GM12878 (cell line): Measurements from ENCODE around the gene PROSER2. TPM values are rescaled to one million over a fixed set of nuclear protein-coding genes. Genes with fewer than 3 reads are reported as not detected.

Experiments used
- ATAC-seq: fragments of 200-7000 bp; cut with Tn5 transposase; 3 replicates; pipeline ENCODE4 v1.9.1; 2020; ENCODE audit warnings: mild to moderate bottlenecking, moderate library complexity
- BruUV-seq: library from RNA; stranded (reverse); fragments of 400-500 nt; replicated peaks from 2 replicates; lab custom pipeline; 2021; lab: Mats Ljungman, UMichigan
- CTCF ChIA-PET: fragments of 300-600 bp; sonication (Branson Sonifier 250); formaldehyde crosslinking; extraction: SDS; loops from one replicate; lab custom pipeline; 2021; ENCODE audit warnings: inconsistent platforms; lab: Yijun Ruan, JAX
- POLR2A ChIA-PET: fragments of 350-600 bp; formaldehyde crosslinking; extraction: SDS; loops from one replicate; lab custom pipeline; 2021; ENCODE audit warnings: inconsistent platforms; lab: Charles Lee
- RAD21 ChIA-PET: fragments of 300-600 bp; sonication (Branson Sonifier 250); formaldehyde crosslinking; loops from one replicate; lab custom pipeline; 2023; ENCODE audit warnings: antibody characterized with exemption; ENCODE audit not compliant: unreplicated experiment; lab: Charles Lee
- SMC1A ChIA-PET: fragments of 300-600 bp; sonication (Branson Sonifier 250); formaldehyde crosslinking; loops from one replicate; lab custom pipeline; 2023; ENCODE audit not compliant: unreplicated experiment, uncharacterized antibody; lab: Charles Lee
- DNase-seq: peaks from one replicate; pipeline ENCODE4 v3.0.0-alpha.2; 2011; ENCODE audit warnings: low read depth, low spot score
- FAIRE-seq: peaks from 3 replicates; lab custom pipeline; 2011; peaks lifted over from hg19 to GRCh38; lab: Jason Lieb, UNC
- H2AFZ ChIP-seq: 2 replicates; pipeline ENCODE4 v1.6.0; 2011; ENCODE audit warnings: low read depth, low read length, control low read depth; ENCODE audit not compliant: control insufficient read depth
- H3K27ac ChIP-seq: 2 replicates; pipeline ENCODE4 v1.5.1; 2011; ENCODE audit warnings: control low read depth; ENCODE audit not compliant: control insufficient read depth, insufficient read depth
- H3K27me3 ChIP-seq, 2 experiments: replicated peaks in 1 of 2; 2 replicates each; pipeline versions ENCODE4 v1.6.0 to v1.6.1; 2011; ENCODE audit warnings: low read length in 1 of 2; ENCODE audit not compliant: control insufficient read depth in 2 of 2, insufficient read depth in 2 of 2
- H3K36me3 ChIP-seq, 2 experiments: 2 replicates each; pipeline ENCODE4 v1.5.1; 2011; ENCODE audit warnings: low read length in 1 of 2; ENCODE audit not compliant: control insufficient read depth in 2 of 2, insufficient read depth in 2 of 2
- H3K4me1 ChIP-seq: 2 replicates; pipeline ENCODE4 v1.6.1; 2011; ENCODE audit warnings: mild to moderate bottlenecking, low read length, moderate library complexity, mixed read lengths; ENCODE audit not compliant: control insufficient read depth, insufficient read depth
- H3K4me2 ChIP-seq: 2 replicates; pipeline ENCODE4 v1.6.0; 2011; ENCODE audit warnings: control low read depth; ENCODE audit not compliant: control insufficient read depth, insufficient read depth
- H3K4me3 ChIP-seq: fragments of 200-600 bp; sonication (generic); 2 replicates; pipeline ENCODE4 v1.5.1; 2016
- H3K79me2 ChIP-seq: 2 replicates; pipeline ENCODE4 v1.6.0; 2011; ENCODE audit warnings: low read length; ENCODE audit not compliant: control insufficient read depth, insufficient read depth
- H3K9ac ChIP-seq: 2 replicates; pipeline ENCODE4 v1.8.0; 2011; ENCODE audit warnings: low read length, control low read depth, mixed read lengths; ENCODE audit not compliant: control insufficient read depth, insufficient read depth
- H3K9me3 ChIP-seq: replicated peaks from 3 replicates; pipeline ENCODE4 v1.5.1; 2011; ENCODE audit warnings: mild to moderate bottlenecking, low read length; ENCODE audit not compliant: control insufficient read depth, insufficient read depth
- H4K20me1 ChIP-seq: 2 replicates; pipeline ENCODE4 v1.6.0; 2011; ENCODE audit not compliant: control insufficient read depth, insufficient read depth
- CEBPB ChIP-seq, 2 experiments: fragments of 150-350 bp in 1 of 2; IDR thresholded peaks; 2 replicates each; pipeline ENCODE4 v1.6.1; 2012 to 2014; ENCODE audit warnings: low read depth in 2 of 2, low read length in 2 of 2, borderline replicate concordance in 1 of 2, inconsistent platforms in 1 of 2
- CTCF ChIP-seq, 3 experiments: IDR thresholded peaks in 2 of 3; conservative IDR thresholded peaks in 1 of 3; 2 replicates each; pipeline ENCODE4 v1.5.1; 2011; ENCODE audit warnings: low read depth in 3 of 3, low read length in 3 of 3, mild to moderate bottlenecking in 3 of 3, control low read depth in 2 of 3, moderate library complexity in 2 of 3, inconsistent platforms in 1 of 3, mixed read lengths in 1 of 3; ENCODE audit not compliant: control insufficient read depth in 2 of 3, insufficient read depth in 1 of 3; ENCODE audit errors: extremely low read depth in 1 of 3
- E4F1 ChIP-seq: fragments of 450-650 bp; IDR thresholded peaks from 2 replicates; pipeline ENCODE4 v1.6.1; 2018; ENCODE audit warnings: borderline replicate concordance, mild to moderate bottlenecking; ENCODE audit not compliant: partially characterized antibody
- NRF1 ChIP-seq: conservative IDR thresholded peaks from 2 replicates; pipeline ENCODE4 v1.6.1; 2011; ENCODE audit warnings: mild to moderate bottlenecking, low read depth, low read length, improper control_type of control experiment
- PAX5 ChIP-seq: IDR thresholded peaks from 2 replicates; pipeline ENCODE4 v1.6.1; 2011; ENCODE audit warnings: low read depth, low read length, borderline replicate concordance
- POU2F2 ChIP-seq: IDR thresholded peaks from 3 replicates; pipeline ENCODE4 v1.6.1; 2011; ENCODE audit warnings: low read depth, mild to moderate bottlenecking, low read length, borderline replicate concordance
- RCOR1 ChIP-seq: conservative IDR thresholded peaks from 2 replicates; pipeline ENCODE4 v1.6.1; 2012; ENCODE audit warnings: low read depth, low read length, improper control_type of control experiment
- SIN3A ChIP-seq: IDR thresholded peaks from 2 replicates; pipeline ENCODE4 v1.6.1; 2012; ENCODE audit warnings: low read depth, low read length, improper control_type of control experiment
- SIX5 ChIP-seq: IDR thresholded peaks from 2 replicates; pipeline ENCODE4 v1.6.1; 2011; ENCODE audit warnings: mild to moderate bottlenecking, low read depth, low read length, moderate library complexity; ENCODE audit not compliant: severe bottlenecking
- SKIL ChIP-seq: fragments of 450-650 bp; IDR thresholded peaks from 2 replicates; pipeline ENCODE4 v1.6.1; 2017; ENCODE audit warnings: mild to moderate bottlenecking, low read depth, inconsistent platforms; ENCODE audit not compliant: poor library complexity, severe bottlenecking
- SMC3 ChIP-seq: IDR thresholded peaks from 2 replicates; pipeline ENCODE4 v1.6.1; 2011; ENCODE audit warnings: low read length, improper control_type of control experiment, borderline replicate concordance
- SPI1 ChIP-seq: IDR thresholded peaks from 2 replicates; pipeline ENCODE4 v1.6.1; 2011; ENCODE audit warnings: low read depth, mild to moderate bottlenecking, low read length, moderate library complexity, borderline replicate concordance; ENCODE audit not compliant: insufficient read depth
- TCF3 ChIP-seq: IDR thresholded peaks from 2 replicates; pipeline ENCODE4 v1.6.1; 2012; ENCODE audit warnings: low read depth, mild to moderate bottlenecking, low read length, borderline replicate concordance; ENCODE audit not compliant: insufficient read depth
- ZNF24 ChIP-seq: fragments of 450-650 bp; IDR thresholded peaks from 2 replicates; pipeline ENCODE4 v1.6.1; 2017; ENCODE audit warnings: antibody characterized with exemption, mild to moderate bottlenecking
- ZNF384 ChIP-seq: IDR thresholded peaks from 2 replicates; pipeline ENCODE4 v1.6.1; 2012; ENCODE audit warnings: low read depth, mild to moderate bottlenecking, low read length, improper control_type of control experiment, borderline replicate concordance
- WGBS: methylation state at CpG from one replicate; pipeline ENCODE4 v1.1.6; 2016; ENCODE audit warnings: low lambda C conversion rate; ENCODE audit not compliant: insufficient replicate concordance, insufficient coverage; ENCODE audit errors: missing lambda C conversion rate; 5-methylcytosine and 5-hydroxymethylcytosine counted together
- in situ Hi-C: fragments of 300-500 bp; cut with MboI; formaldehyde crosslinking; loops from 9 replicates; pipeline ENCODE4 v1.14.3; 2018; ENCODE audit warnings: mixed read lengths
- intact Hi-C: fragments of 100-400 bp; cut with micrococcal nuclease; formaldehyde crosslinking; loops from one replicate; pipeline ENCODE4 v1.14.2; 2022; ENCODE audit not compliant: unreplicated experiment
- polyA plus RNA-seq, 11 experiments: library from polyadenylated mRNA; depleted of rRNA in 4 of 11; unstranded in 6 of 11; stranded (reverse) in 5 of 11; fragments of >200 nt; fragmentation: Nextera tagmentation in 4 of 11; fragmentation: Illumina TruSeq in 1 of 11; extraction: Ambion mirVana in 4 of 11; extraction: Trizol in 1 of 11; gene quantifications; 1 replicate in 1 of 11; 2 replicates in 10 of 11; pipeline versions ENCODE4 v1.2.1 to v1.2.3, GENCODE V29; 2011 to 2016; ENCODE audit warnings: inconsistent platforms in 2 of 11, missing spikeins in 2 of 11, low read depth in 1 of 11
- total RNA-seq, 4 experiments: library from RNA; depleted of rRNA in 3 of 4; stranded (reverse); fragments of >200 nt in 3 of 4; fragmentation: Illumina TruSeq in 1 of 4; extraction: Trizol in 1 of 4; gene quantifications; 2 replicates each; pipeline versions ENCODE4 v1.2.1 to v1.2.3, GENCODE V29; 2013 to 2021

The PROSER2 gene
- total and polyA plus RNA-seq, 10 of the 15 experiments (the other 5 are each of a cell fraction or from before 2014, with no cell fraction given): 0.04 to 0.25 (median 0.07) TPM; not detected in 6

GRCh38 chr10:11831520-11831951 lies 8.4 kb downstream of the PROSER2 start (continued):
- TF ChIP-seq SKIL: no peak
- TF ChIP-seq CTCF (IDR thresholded peaks at IDR 0.05 in 2 of 3, conservative IDR thresholded peaks at IDR 0.05 in 1 of 3; ENCODE audit: control insufficient read depth in 2 of 3, extremely low read depth in 1 of 3, insufficient read depth in 1 of 3, low read depth in 3 of 3, low read length in 3 of 3): no peak

GRCh38 chr10:11832042-11832441 lies 8.9 kb downstream of the PROSER2 start:
- intact Hi-C loops: no loop called here
- Histone ChIP-seq H3K4me3 (no peak overlapping the region), H3K79me2 (no peaks in the 10 kb centered on the region), H2AFZ (no peak overlapping the region), H3K36me3 (no peaks in the 10 kb centered on the region), H3K27me3 (no peaks in the 10 kb centered on the region; a peak in 1 of 4 replicates), H3K27ac (no peak overlapping the region), H3K9me3 (no peaks in the 10 kb centered on the region), H4K20me1 (no peaks in the 10 kb centered on the region), H3K9ac (no peak overlapping the region), H3K4me1 (no peaks in the 10 kb centered on the region), H3K4me2 (no peak overlapping the region)
- POLR2A ChIA-PET: no interaction called here
- in situ Hi-C loops: no loop called here
- RAD21 ChIA-PET: no interaction called here
- DNase-seq (no peak), FAIRE-seq (no peak), ATAC-seq (no peak)
- CTCF ChIA-PET: interaction anchor here (1.6 to 4.1 kb wide), 2 partner anchors 12 to 155 kb away, joined by 3 to 13 read pairs; no protein-coding TSS in a partner anchor
- 80% methylated on average over 5 of the region's 5 CpGs for WGBS
- SMC1A ChIA-PET: no interaction called here
- BruUV-seq: no TSS peak
- TF ChIP-seq PAX5 (no peak), ZNF24 (no peak), SIN3A (no peak), TCF3 (no peak), CEBPB (IDR thresholded peaks at IDR 0.05; ENCODE audit: borderline replicate concordance in 1 of 2, low read depth in 2 of 2, low read length in 2 of 2) (no peak), POU2F2 (no peak), SPI1 (no peak), ZNF384 (no peak), SIX5 (no peak), E4F1 (no peak), SMC3 (no peak), RCOR1 (no peak), NRF1 (no peak)
